GM19452 (cell line): ENCODE data around the gene MEIS1.

Source experiments
- ATAC-seq: cut with Tn5 transposase; IDR thresholded peaks from one replicate; pipeline ENCODE4 v1.9.1; 2021; ENCODE audit not compliant: unreplicated experiment

MEIS1 gene

GRCh38 chr2:66565291-66565690 is 130.4 kb downstream of the MEIS1 start:
- ATAC-seq, result no peak

GRCh38 chr2:66566726-66567399 is 131.9 kb downstream of the MEIS1 start:
- no peak for ATAC-seq

- no peak for ATAC-seq
Measured at GRCh38 chr2:66567729-66568128, 132.8 kb downstream of the MEIS1 start.

GRCh38 chr2:66568650-66569300 is 133.8 kb downstream of the MEIS1 start:
- ATAC-seq, result no peak

GRCh38 chr2:66569321-66569851 is 134.5 kb downstream of the MEIS1 start:
- ATAC-seq, result no peak

GRCh38 chr2:66569974-66570373 is 135.0 kb downstream of the MEIS1 start:
- ATAC-seq, result no peak

- ATAC-seq, result no peak
Measured at GRCh38 chr2:66570471-66570870, 135.5 kb downstream of the MEIS1 start.

GRCh38 chr2:66571918-66572317 is 137.0 kb downstream of the MEIS1 start:
- no peak for ATAC-seq

GRCh38 chr2:66572391-66572790 is 137.5 kb downstream of the MEIS1 start:
- no peak for ATAC-seq

GRCh38 chr2:66573416-66573815 is 138.5 kb downstream of the MEIS1 start:
- ATAC-seq, result no peak

GRCh38 chr2:66573821-66574233 is 138.9 kb downstream of the MEIS1 start:
- ATAC-seq, result no peak

- no peak for ATAC-seq
Measured at GRCh38 chr2:66574701-66575624, 140.0 kb downstream of the MEIS1 start.

- ATAC-seq, result no peak
Measured at GRCh38 chr2:66575625-66576310, 140.8 kb downstream of the MEIS1 start.

- no peak for ATAC-seq
Measured at GRCh38 chr2:66576311-66576560, 141.3 kb downstream of the MEIS1 start.

- no peak for ATAC-seq
Measured at GRCh38 chr2:66576561-66577320, 141.8 kb downstream of the MEIS1 start.

- no peak for ATAC-seq
Measured at GRCh38 chr2:66577321-66578053, 142.6 kb downstream of the MEIS1 start.

- no peak for ATAC-seq
Measured at GRCh38 chr2:66578054-66578686, 143.2 kb downstream of the MEIS1 start.

- ATAC-seq, result no peak
Measured at GRCh38 chr2:66578687-66579106, 143.8 kb downstream of the MEIS1 start.
